Parathyroid adenoma (tissue), 2 donors: Measurements from ENCODE around the gene CAMSAP2.
A peak's percentile ranks its signal among the peaks of the same experiment; 100 is the strongest.

ENCODE experiments used
- H2AFZ ChIP-seq: fragments of 300-600 bp; sonication (generic); one replicate; pipeline ENCODE4 v1.7.0; 2017; ENCODE audit warnings: antibody characterized with exemption, mild to moderate bottlenecking
- H3K27ac ChIP-seq: fragments of 300-600 bp; sonication (generic); one replicate; pipeline ENCODE4 v1.7.0; 2017
- H3K27me3 ChIP-seq: fragments of 300-600 bp; sonication (generic); one replicate; pipeline ENCODE4 v1.7.0; 2017; ENCODE audit warnings: low read length; ENCODE audit not compliant: control insufficient read depth, insufficient read depth
- H3K36me3 ChIP-seq: fragments of 300-600 bp; sonication (generic); one replicate; pipeline ENCODE4 v1.7.0; 2017; ENCODE audit warnings: low read length; ENCODE audit not compliant: control insufficient read depth, insufficient read depth
- H3K4me1 ChIP-seq: fragments of 300-600 bp; sonication (generic); one replicate; pipeline ENCODE4 v1.7.0; 2017; ENCODE audit warnings: control low read depth
- H3K4me2 ChIP-seq: fragments of 300-600 bp; sonication (generic); one replicate; pipeline ENCODE4 v1.7.0; 2017; ENCODE audit warnings: low read length
- H3K4me3 ChIP-seq: fragments of 300-600 bp; sonication (generic); one replicate; pipeline ENCODE4 v1.7.0; 2017; ENCODE audit warnings: low read depth, low read length
- H3K79me2 ChIP-seq: fragments of 300-600 bp; sonication (generic); one replicate; pipeline ENCODE4 v1.7.0; 2017; ENCODE audit warnings: control low read depth
- H3K9ac ChIP-seq: fragments of 300-600 bp; sonication (generic); one replicate; pipeline ENCODE4 v1.7.0; 2017; ENCODE audit warnings: mild to moderate bottlenecking
- H3K9me3 ChIP-seq: fragments of 300-600 bp; sonication (generic); one replicate; pipeline ENCODE4 v1.7.0; 2017; ENCODE audit warnings: low read length; ENCODE audit not compliant: control insufficient read depth
- TF ChIP-seq, protein P1 (sequence below): fragments of 300-600 bp; sonication (generic); IDR thresholded peaks from one replicate; pipeline ENCODE4 v1.7.0; 2017; ENCODE audit warnings: antibody characterized with exemption, mild to moderate bottlenecking
- donor health status: primary hyperparathyroidism.

Gene CAMSAP2

DNA sequence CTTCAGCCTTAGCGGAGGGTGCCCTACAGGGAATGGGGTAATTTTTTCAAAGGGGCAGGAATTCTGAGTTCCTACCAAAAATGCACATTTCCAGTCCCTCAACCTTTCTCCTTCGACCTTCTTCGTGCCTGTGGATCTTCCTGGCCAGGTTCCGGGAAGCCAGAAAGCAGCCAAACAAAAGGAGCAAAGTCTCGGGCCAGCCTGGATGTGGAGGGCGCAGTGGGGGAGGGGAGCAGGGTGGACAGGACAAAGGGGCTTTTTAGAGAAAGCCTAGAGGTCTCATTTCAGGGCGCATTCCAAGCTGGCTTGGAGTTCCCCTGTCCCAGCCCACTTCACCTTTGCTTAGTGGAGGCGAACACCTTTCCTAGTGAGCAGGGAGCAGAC, 153.1 kb downstream of the CAMSAP2 start:
- Histone ChIP-seq H3K27ac (no peak overlapping the region), H3K79me2 (no peaks in the 10 kb centered on the region), H3K36me3 (no peaks in the 10 kb centered on the region), H2AFZ (peak overlapping the region; percentile 77), H3K9ac (no peak overlapping the region), H3K4me1 (no peaks in the 10 kb centered on the region), H3K4me2 (peak overlapping the region; percentile 96), H3K9me3 (no peaks in the 10 kb centered on the region), H3K4me3 (no peak overlapping the region), H3K27me3 (peaks cover 3% of the 10 kb centered on the region)
- TF ChIP-seq, protein P1, sequence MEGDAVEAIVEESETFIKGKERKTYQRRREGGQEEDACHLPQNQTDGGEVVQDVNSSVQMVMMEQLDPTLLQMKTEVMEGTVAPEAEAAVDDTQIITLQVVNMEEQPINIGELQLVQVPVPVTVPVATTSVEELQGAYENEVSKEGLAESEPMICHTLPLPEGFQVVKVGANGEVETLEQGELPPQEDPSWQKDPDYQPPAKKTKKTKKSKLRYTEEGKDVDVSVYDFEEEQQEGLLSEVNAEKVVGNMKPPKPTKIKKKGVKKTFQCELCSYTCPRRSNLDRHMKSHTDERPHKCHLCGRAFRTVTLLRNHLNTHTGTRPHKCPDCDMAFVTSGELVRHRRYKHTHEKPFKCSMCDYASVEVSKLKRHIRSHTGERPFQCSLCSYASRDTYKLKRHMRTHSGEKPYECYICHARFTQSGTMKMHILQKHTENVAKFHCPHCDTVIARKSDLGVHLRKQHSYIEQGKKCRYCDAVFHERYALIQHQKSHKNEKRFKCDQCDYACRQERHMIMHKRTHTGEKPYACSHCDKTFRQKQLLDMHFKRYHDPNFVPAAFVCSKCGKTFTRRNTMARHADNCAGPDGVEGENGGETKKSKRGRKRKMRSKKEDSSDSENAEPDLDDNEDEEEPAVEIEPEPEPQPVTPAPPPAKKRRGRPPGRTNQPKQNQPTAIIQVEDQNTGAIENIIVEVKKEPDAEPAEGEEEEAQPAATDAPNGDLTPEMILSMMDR: no peak

DNA sequence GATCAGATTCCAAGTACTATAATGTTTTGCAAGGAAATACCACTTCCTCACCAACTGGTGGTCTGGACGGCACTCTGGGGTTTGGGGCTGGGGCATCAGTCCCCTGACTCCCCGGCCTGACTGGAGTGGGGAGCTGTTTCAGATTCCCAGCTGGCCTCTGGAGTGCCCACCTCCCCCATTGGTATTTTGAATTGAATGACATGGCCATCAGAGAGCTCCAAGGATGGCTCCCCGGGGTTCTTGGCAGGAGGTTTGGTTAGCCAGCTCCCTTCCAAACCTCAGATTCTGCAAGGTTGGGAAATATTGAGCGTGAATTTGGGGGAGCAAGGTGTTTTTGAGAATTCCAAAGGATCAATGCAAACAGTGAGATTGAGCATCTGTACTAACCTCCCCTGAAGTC, 153.9 kb downstream of the CAMSAP2 start:
- Histone ChIP-seq H3K79me2 (no peaks in the 10 kb centered on the region), H3K9me3 (no peaks in the 10 kb centered on the region), H2AFZ (no peak overlapping the region), H3K4me1 (no peaks in the 10 kb centered on the region), H3K9ac (no peak overlapping the region), H3K4me2 (no peak overlapping the region), H3K27me3 (peaks cover 3% of the 10 kb centered on the region), H3K27ac (no peak overlapping the region), H3K4me3 (no peak overlapping the region), H3K36me3 (no peaks in the 10 kb centered on the region)
- TF ChIP-seq, protein P1: no peak

DNA sequence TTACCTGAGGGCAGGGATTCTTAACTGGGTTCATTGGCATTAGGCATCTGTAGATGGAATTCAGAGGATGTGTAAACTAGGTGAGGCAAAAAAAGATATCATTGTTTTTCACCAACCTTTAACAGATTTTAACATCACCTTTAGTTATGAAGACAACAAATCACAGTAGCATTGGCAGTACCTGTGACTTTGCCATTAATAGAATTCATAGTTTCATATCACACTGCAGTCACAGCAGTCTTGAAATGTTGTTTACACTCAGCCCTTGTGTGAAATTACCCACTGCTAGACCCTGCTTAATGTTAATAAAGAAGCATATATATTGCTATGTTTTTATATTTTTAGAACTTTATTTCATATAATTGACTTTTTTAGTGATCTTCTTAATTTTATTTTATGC, 154.3 kb downstream of the CAMSAP2 start:
- Histone ChIP-seq H3K9me3 (no peaks in the 10 kb centered on the region), H3K4me2 (no peak overlapping the region), H3K9ac (no peak overlapping the region), H3K27ac (no peak overlapping the region), H3K4me3 (no peak overlapping the region), H3K4me1 (no peaks in the 10 kb centered on the region), H3K27me3 (peaks cover 3% of the 10 kb centered on the region), H3K79me2 (no peaks in the 10 kb centered on the region), H3K36me3 (no peaks in the 10 kb centered on the region), H2AFZ (no peak overlapping the region)
- TF ChIP-seq, protein P1: no peak

DNA sequence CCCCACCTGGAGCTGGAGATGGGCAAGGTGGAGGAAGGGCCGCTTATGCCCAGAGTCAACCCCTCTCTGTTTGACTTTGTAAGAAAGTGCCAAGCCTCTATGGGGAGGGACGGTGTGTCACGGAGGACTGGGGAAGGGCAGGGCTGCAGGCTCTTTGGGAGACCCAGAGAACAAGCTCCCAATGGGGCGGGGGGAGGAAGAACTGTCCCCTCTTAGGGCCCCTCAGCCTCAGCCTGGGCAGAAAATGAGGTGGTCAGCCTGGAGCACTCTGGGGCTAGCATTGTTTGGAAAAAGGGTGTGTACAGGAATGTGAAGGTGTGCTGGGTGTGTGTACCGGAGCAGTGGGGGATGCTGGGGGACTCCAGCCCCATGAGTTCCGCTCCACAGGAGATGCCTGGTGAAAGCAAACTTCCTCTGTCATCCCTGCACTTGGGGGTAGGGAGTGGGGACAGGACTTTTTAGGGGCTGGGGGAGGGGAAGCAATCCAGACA, 154.8 kb downstream of the CAMSAP2 start:
- H3K4me2 ChIP-seq: no peak overlapping the region
- no peak overlapping the region for H3K27ac ChIP-seq
- no peak overlapping the region for H3K9ac ChIP-seq
- H3K36me3 ChIP-seq: no peaks in the 10 kb centered on the region
- TF ChIP-seq, protein P1: no peak
- H3K4me1 ChIP-seq: no peaks in the 10 kb centered on the region
- H3K9me3 ChIP-seq: no peaks in the 10 kb centered on the region
- no peak overlapping the region for H2AFZ ChIP-seq
- H3K79me2 ChIP-seq: no peaks in the 10 kb centered on the region
- no peak overlapping the region for H3K4me3 ChIP-seq
- peaks cover 3% of the 10 kb centered on the region for H3K27me3 ChIP-seq

DNA sequence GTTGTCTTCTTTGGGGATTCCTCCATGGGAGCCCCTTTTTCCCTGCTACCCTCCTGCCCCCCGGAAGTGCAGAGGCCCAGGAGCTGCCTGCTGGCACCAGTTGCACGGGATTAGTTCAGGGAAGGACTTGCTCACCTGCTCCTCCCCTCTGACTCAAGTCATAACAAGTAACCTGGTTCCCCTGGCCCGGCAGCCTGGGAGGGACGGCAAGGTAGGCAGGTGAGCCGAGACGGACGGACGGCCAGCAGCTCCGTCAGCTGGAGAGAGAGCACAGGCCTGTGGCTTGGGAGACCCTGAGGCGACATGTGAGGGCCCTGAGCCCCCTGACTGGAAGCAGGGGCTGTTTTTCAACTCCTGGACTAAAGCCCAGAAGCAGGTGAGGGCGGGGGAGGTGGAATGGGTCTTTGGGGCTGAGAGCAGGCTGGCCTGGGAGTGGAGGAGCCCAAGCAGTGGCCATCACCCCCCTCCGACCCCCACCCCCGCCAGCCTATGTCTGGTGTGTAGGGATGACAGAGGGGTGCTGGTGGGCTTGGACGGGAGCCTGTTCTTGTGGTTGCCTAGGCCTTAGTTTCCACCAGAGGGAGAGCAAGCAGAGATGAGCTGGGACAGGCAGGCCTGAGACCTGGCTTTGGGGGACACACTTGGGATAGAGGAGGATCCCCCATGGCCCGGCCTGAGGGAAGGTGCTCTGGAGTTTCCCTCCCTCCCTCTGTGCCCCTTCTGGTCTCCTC, 156.2 kb downstream of the CAMSAP2 start, which contains the start of gene INAVA:
Gene INAVA (plus strand): TSS at position 189 of the 731 bp plus-strand sequence. CDS start 3,501 bp downstream, outside the sequence.
- Histone ChIP-seq H3K9ac (no peak within 1 kb of the TSS), H3K27me3 (peaks cover 3% of the 10 kb centered on the region), H3K4me1 (no peaks in the 10 kb centered on the region), H3K4me2 (no peak within 1 kb of the TSS), H3K79me2 (no peaks in the 10 kb centered on the region), H2AFZ (no peak within 1 kb of the TSS), H3K36me3 (no peaks in the 10 kb centered on the region), H3K27ac (no peak within 1 kb of the TSS), H3K9me3 (no peaks in the 10 kb centered on the region), H3K4me3 (no peak within 1 kb of the TSS)
- TF ChIP-seq, protein P1: no peak
